Endodermal cell (in vitro differentiated cells): ENCODE data around the gene RPS26. TPM values are rescaled to one million over a fixed set of nuclear protein-coding genes. Genes with fewer than 3 reads are reported as not detected.
"Not testable (repeated sequence)": the region's sequence is repeated elsewhere in the genome, so short reads cannot be mapped to it uniquely, and the experiment has no call there.

Source experiments
- DNase-seq: peaks from one replicate; pipeline ENCODE4 v3.0.0-alpha.2; 2017
- H3K27ac ChIP-seq: 2 replicates; pipeline ENCODE4 v1.5.1; 2013; ENCODE audit warnings: mild to moderate bottlenecking, low read depth, low read length, moderate library complexity
- H3K27me3 ChIP-seq: 2 replicates; pipeline ENCODE4 v1.6.1; 2013; ENCODE audit warnings: mild to moderate bottlenecking, low read length, moderate library complexity; ENCODE audit not compliant: insufficient read depth, control insufficient read depth, poor library complexity, severe bottlenecking
- H3K36me3 ChIP-seq: 2 replicates; pipeline ENCODE4 v1.7.0; 2013; ENCODE audit warnings: mild to moderate bottlenecking, low read length, moderate library complexity; ENCODE audit not compliant: control insufficient read depth, insufficient read depth
- H3K4me1 ChIP-seq: one replicate; pipeline ENCODE4 v1.7.0; 2013; ENCODE audit warnings: low read length; ENCODE audit not compliant: control insufficient read depth, insufficient read depth
- H3K4me3 ChIP-seq: 2 replicates; pipeline ENCODE4 v1.5.1; 2013; ENCODE audit warnings: mild to moderate bottlenecking, low read length, moderate library complexity
- H3K9ac ChIP-seq: 2 replicates; pipeline ENCODE4 v1.6.1; 2013; ENCODE audit warnings: mild to moderate bottlenecking, low read length, moderate library complexity; ENCODE audit not compliant: poor library complexity, severe bottlenecking; ENCODE audit errors: extremely low read depth
- H3K9me3 ChIP-seq: 2 replicates; pipeline ENCODE4 v1.6.1; 2013; ENCODE audit warnings: mild to moderate bottlenecking, low read length, moderate library complexity; ENCODE audit not compliant: control insufficient read depth
- H3K27ac Mint-ChIP-seq: 2 replicates; pipeline ENCODE4 v1.8.0; 2020; ENCODE audit warnings: mixed read lengths
- H3K27me3 Mint-ChIP-seq: 2 replicates; pipeline ENCODE4 v1.8.0; 2021; ENCODE audit warnings: mild to moderate bottlenecking, mixed read lengths; ENCODE audit not compliant: insufficient read depth
- H3K36me3 Mint-ChIP-seq: 2 replicates; pipeline ENCODE4 v1.8.0; 2020; ENCODE audit warnings: low read depth, mixed read lengths
- H3K4me1 Mint-ChIP-seq: 2 replicates; pipeline ENCODE4 v1.8.0; 2020; ENCODE audit warnings: mixed read lengths
- H3K4me3 Mint-ChIP-seq: 2 replicates; pipeline ENCODE4 v1.8.0; 2020; ENCODE audit warnings: mild to moderate bottlenecking, moderate library complexity, mixed read lengths
- H3K9me3 Mint-ChIP-seq: 2 replicates; pipeline ENCODE4 v1.8.0; 2020; ENCODE audit warnings: mild to moderate bottlenecking, mixed read lengths
- CTCF ChIP-seq: fragments of 200-600 bp; sonication (generic); conservative IDR thresholded peaks from 2 replicates; pipeline ENCODE4 v1.5.0; 2021; ENCODE audit warnings: antibody characterized with exemption, mild to moderate bottlenecking
- WGBS, 2 experiments: methylation state at CpG; one replicate each; pipeline versions ENCODE4 v1.1.5 to v1.1.7; 2013; ENCODE audit warnings: missing lambda C conversion rate in 2 of 2, mixed read lengths in 1 of 2; ENCODE audit not compliant: insufficient coverage in 1 of 2, insufficient read length in 1 of 2; 5-methylcytosine and 5-hydroxymethylcytosine counted together
- total RNA-seq, 2 donors: library from RNA; stranded (reverse); fragmentation: NEBNext Ultra II Directional in 1 of 2; extraction: Animal tissue kit (Norgen Biotek cat#: 25700) in 1 of 2; gene quantifications; 2 replicates in 1 of 2; 3 replicates in 1 of 2; pipeline ENCODE4 v1.2.1, GENCODE V29; 2021

Gene RPS26
- total RNA-seq, 2 donors from 2014 or later: 35.8 to 58.6 TPM

GRCh38 chr12:56042843-56043242 is 1.1 kb downstream of the RPS26 start:
- Mint-ChIP-seq H3K27ac (peak overlapping the region; percentile 98), H3K4me1 (peaks cover 17% of the 10 kb centered on the region), H3K36me3 (peaks cover 32% of the 10 kb centered on the region), H3K9me3 (no peaks in the 10 kb centered on the region), H3K27me3 (no peaks in the 10 kb centered on the region), H3K4me3 (peak overlapping the region; percentile 95)
- Histone ChIP-seq H3K4me3 (peak overlapping the region; percentile 100), H3K9ac (peak overlapping the region; percentile 94), H3K9me3 (no peaks in the 10 kb centered on the region), H3K4me1 (no peaks in the 10 kb centered on the region), H3K27ac (no peak overlapping the region), H3K36me3 (peaks cover 34% of the 10 kb centered on the region), H3K27me3 (no peaks in the 10 kb centered on the region)
- WGBS, 2 experiments: 51 to 71% methylated on average over 5 to 9 of the region's 9 CpGs
- TF ChIP-seq CTCF: no peak
- no peak for DNase-seq

- TF ChIP-seq CTCF: no peak
- 85 to 89% methylated on average over 6 to 8 of the region's 9 CpGs for WGBS, 2 experiments
- Mint-ChIP-seq H3K36me3 (peaks cover 32% of the 10 kb centered on the region), H3K4me1 (peaks cover 10% of the 10 kb centered on the region), H3K4me3 (no peak overlapping the region), H3K27ac (peak overlapping the region; percentile 91), H3K27me3 (no peaks in the 10 kb centered on the region), H3K9me3 (no peaks in the 10 kb centered on the region)
- Histone ChIP-seq H3K4me1 (no peaks in the 10 kb centered on the region), H3K4me3 (no peak overlapping the region), H3K9me3 (no peaks in the 10 kb centered on the region), H3K36me3 (peaks cover 34% of the 10 kb centered on the region), H3K9ac (no peak overlapping the region), H3K27me3 (no peaks in the 10 kb centered on the region), H3K27ac (peak overlapping the region; percentile 8)
- peak; percentile 59 for DNase-seq
Measured at GRCh38 chr12:56046027-56046780, 4.5 kb downstream of the RPS26 start.

- H3K9ac ChIP-seq: no peak overlapping the region
- no peaks in the 10 kb centered on the region for H3K9me3 ChIP-seq
- H3K4me1 ChIP-seq: no peaks in the 10 kb centered on the region
- no peaks in the 10 kb centered on the region for H3K27me3 Mint-ChIP-seq
- H3K27ac Mint-ChIP-seq: no peak overlapping the region
- no peaks in the 10 kb centered on the region for H3K9me3 Mint-ChIP-seq
- H3K4me1 Mint-ChIP-seq: no peaks in the 10 kb centered on the region
- WGBS, 2 experiments: 96% methylated on average over 3 to 6 of the region's 6 CpGs
- no peak for TF ChIP-seq CTCF
- H3K4me3 ChIP-seq: no peak overlapping the region
- H3K27me3 ChIP-seq: no peaks in the 10 kb centered on the region
- H3K36me3 ChIP-seq: no peaks in the 10 kb centered on the region
- H3K36me3 Mint-ChIP-seq: no peaks in the 10 kb centered on the region
- no peak overlapping the region for H3K4me3 Mint-ChIP-seq
- DNase-seq: no peak
- H3K27ac ChIP-seq: no peak overlapping the region
Measured at GRCh38 chr12:56053407-56053893, 11.7 kb downstream of the RPS26 start.

GRCh38 chr12:56059964-56060363 is 18.2 kb downstream of the RPS26 start:
- not testable (repeated sequence) for H3K27ac ChIP-seq, H3K27me3 ChIP-seq, H3K4me3 ChIP-seq, H3K36me3 ChIP-seq, H3K4me3 Mint-ChIP-seq, H3K9ac ChIP-seq, H3K9me3 Mint-ChIP-seq, H3K36me3 Mint-ChIP-seq, H3K4me1 Mint-ChIP-seq, H3K9me3 ChIP-seq, H3K4me1 ChIP-seq, H3K27me3 Mint-ChIP-seq, H3K27ac Mint-ChIP-seq
- peak; percentile 61 for DNase-seq
- WGBS, 2 experiments: 83 to 85% methylated on average over 4 to 7 of the region's 8 CpGs
